H1 (cell line): Measurements from ENCODE around the gene ASCL1. TPM values are rescaled to one million over a fixed set of nuclear protein-coding genes. Genes with fewer than 3 reads are reported as not detected.
A peak's percentile ranks its signal among the peaks of the same experiment; 100 is the strongest.

Experiments
- CTCF ChIA-PET: fragments of 300-600 bp; sonication (Branson Sonifier 250); formaldehyde crosslinking; loops from one replicate; lab custom pipeline; 2021; ENCODE audit not compliant: partially characterized antibody; lab: Charles Lee
- POLR2A ChIA-PET: fragments of 300-600 bp; sonication (Branson Sonifier 250); formaldehyde crosslinking; loops from one replicate; lab custom pipeline; 2021; ENCODE audit warnings: inconsistent platforms; ENCODE audit not compliant: partially characterized antibody; lab: Charles Lee
- DNase-seq, 2 experiments: peaks; one replicate each; pipeline versions ENCODE4 v3.0.0 to v3.0.0-alpha.2; 2010 to 2022; ENCODE audit warnings: low spot score in 2 of 2, low read depth in 1 of 2, mixed read lengths in 1 of 2
- FAIRE-seq: peaks from 2 replicates; lab custom pipeline; 2011; peaks lifted over from hg19 to GRCh38; lab: Jason Lieb, UNC
- H2AFZ ChIP-seq: 2 replicates; pipeline ENCODE4 v1.8.1; 2012; ENCODE audit warnings: low read length, inconsistent platforms
- H2AK5ac ChIP-seq: 2 replicates; pipeline ENCODE4 v1.6.1; 2013; ENCODE audit warnings: low read depth, low read length
- H2BK120ac ChIP-seq: replicated peaks from 2 replicates; pipeline ENCODE3; 2013; ENCODE audit warnings: low read depth, low read length, inconsistent platforms
- H2BK12ac ChIP-seq: 2 replicates; pipeline ENCODE4 v1.6.1; 2013; ENCODE audit warnings: low read depth, low read length
- H2BK15ac ChIP-seq: 2 replicates; pipeline ENCODE4 v1.6.1; 2013; ENCODE audit warnings: low read length
- H2BK20ac ChIP-seq: 2 replicates; pipeline ENCODE4 v1.6.1; 2013; ENCODE audit warnings: low read length
- H2BK5ac ChIP-seq: 2 replicates; pipeline ENCODE4 v1.6.1; 2013; ENCODE audit warnings: low read depth, low read length
- H3K14ac ChIP-seq: 2 replicates; pipeline ENCODE4 v1.6.1; 2013; ENCODE audit warnings: inconsistent platforms; ENCODE audit not compliant: insufficient read length
- H3K18ac ChIP-seq: 2 replicates; pipeline ENCODE4 v1.6.1; 2013; ENCODE audit warnings: low read length; ENCODE audit errors: extremely low read depth
- H3K23ac ChIP-seq: 2 replicates; pipeline ENCODE4 v1.6.1; 2013; ENCODE audit warnings: inconsistent platforms; ENCODE audit not compliant: insufficient read length
- H3K23me2 ChIP-seq: 2 replicates; pipeline ENCODE4 v1.6.1; 2013; ENCODE audit warnings: low read depth, low read length
- H3K27ac ChIP-seq: 2 replicates; pipeline ENCODE4 v1.6.1; 2011; ENCODE audit warnings: low read depth, low read length, inconsistent platforms
- H3K27me3 ChIP-seq, 4 experiments: replicated peaks in 1 of 4; 1 replicate in 1 of 4; 2 replicates in 3 of 4; pipeline versions ENCODE4 v1.6.1 to v1.8.1; 2011 to 2013; ENCODE audit warnings: low read length in 3 of 4, mild to moderate bottlenecking in 3 of 4, inconsistent platforms in 2 of 4, mixed read lengths in 2 of 4, moderate library complexity in 1 of 4; ENCODE audit not compliant: control insufficient read depth in 3 of 4, insufficient read depth in 3 of 4; ENCODE audit errors: extremely low read depth in 1 of 4
- H3K36me3 ChIP-seq, 4 experiments: 2 replicates each; pipeline versions ENCODE4 v1.6.1 to v1.8.1; 2011 to 2013; ENCODE audit warnings: mild to moderate bottlenecking in 4 of 4, low read length in 3 of 4, moderate library complexity in 2 of 4, control low read depth in 1 of 4, inconsistent platforms in 1 of 4; ENCODE audit not compliant: insufficient read depth in 4 of 4, control insufficient read depth in 2 of 4
- H3K4ac ChIP-seq: replicated peaks from 2 replicates; pipeline ENCODE3; 2013; ENCODE audit warnings: low read length, low read depth, mixed read lengths, inconsistent platforms; ENCODE audit not compliant: insufficient read length
- H3K4me1 ChIP-seq, 4 experiments: replicated peaks in 1 of 4; 1 replicate in 1 of 4; 2 replicates in 3 of 4; pipeline versions ENCODE4 v1.6.1 to v1.8.1; 2011 to 2013; ENCODE audit warnings: low read length in 3 of 4, inconsistent platforms in 2 of 4, mixed read lengths in 1 of 4; ENCODE audit not compliant: insufficient read depth in 4 of 4, control insufficient read depth in 3 of 4
- H3K4me2 ChIP-seq, 2 experiments: 2 replicates each; pipeline versions ENCODE4 v1.6.1 to v1.8.1; 2011 to 2013; ENCODE audit warnings: low read depth in 2 of 2, low read length in 2 of 2, control low read depth in 1 of 2, inconsistent platforms in 1 of 2, mild to moderate bottlenecking in 1 of 2; ENCODE audit not compliant: insufficient read depth in 1 of 2
- H3K4me3 ChIP-seq, 4 experiments: fragments of 200-600, 300-600 bp in 1 of 4; sonication (generic), shearing (Covaris generic), sonication (Bioruptor Twin) in 1 of 4; 2 replicates each; pipeline versions ENCODE4 v1.5.1 to v1.8.1; 2011 to 2016; ENCODE audit warnings: low read length in 4 of 4, low read depth in 3 of 4, control low read depth in 2 of 4, inconsistent platforms in 2 of 4, mild to moderate bottlenecking in 2 of 4, mixed read lengths in 1 of 4, moderate library complexity in 1 of 4; ENCODE audit not compliant: insufficient read depth in 2 of 4; ENCODE audit errors: extremely low read depth in 1 of 4
- H3K56ac ChIP-seq: replicated peaks from 2 replicates; pipeline ENCODE3; 2013; ENCODE audit warnings: low read depth, mild to moderate bottlenecking, mixed read lengths, low read length, inconsistent platforms; ENCODE audit not compliant: insufficient read length
- H3K79me1 ChIP-seq: 2 replicates; pipeline ENCODE4 v1.6.1; 2013; ENCODE audit warnings: low read depth, low read length, control low read depth
- H3K79me2 ChIP-seq, 2 experiments: 2 replicates each; pipeline versions ENCODE4 v1.6.1 to v1.8.1; 2012 to 2013; ENCODE audit warnings: low read length in 2 of 2, mild to moderate bottlenecking in 2 of 2, inconsistent platforms in 1 of 2; ENCODE audit not compliant: insufficient read depth in 2 of 2, control insufficient read depth in 1 of 2
- H3K9ac ChIP-seq, 4 experiments: replicated peaks in 1 of 4; 1 replicate in 1 of 4; 2 replicates in 3 of 4; pipeline versions ENCODE4 v1.6.1 to v1.8.1; 2011 to 2013; ENCODE audit warnings: low read depth in 3 of 4, low read length in 3 of 4, control low read depth in 2 of 4, mild to moderate bottlenecking in 2 of 4, moderate library complexity in 2 of 4, inconsistent platforms in 1 of 4; ENCODE audit errors: extremely low read depth in 1 of 4
- H3K9me3 ChIP-seq, 2 experiments: 2 replicates each; pipeline versions ENCODE4 v1.6.1 to v1.8.1; 2012 to 2013; ENCODE audit warnings: mild to moderate bottlenecking in 2 of 2, moderate library complexity in 2 of 2, control low read depth in 1 of 2, inconsistent platforms in 1 of 2, low read depth in 1 of 2, low read length in 1 of 2, mixed read lengths in 1 of 2; ENCODE audit not compliant: insufficient read depth in 2 of 2
- H4K20me1 ChIP-seq, 2 experiments: replicated peaks in 1 of 2; 2 replicates each; pipeline versions ENCODE3 to v1.8.1; 2011 to 2013; ENCODE audit warnings: inconsistent platforms in 2 of 2, low read length in 2 of 2, mild to moderate bottlenecking in 1 of 2; ENCODE audit not compliant: insufficient read depth in 2 of 2, control insufficient read depth in 1 of 2
- H4K5ac ChIP-seq: 2 replicates; pipeline ENCODE4 v1.6.1; 2013; ENCODE audit warnings: low read length, low read depth, mixed read lengths, inconsistent platforms; ENCODE audit not compliant: insufficient read length
- H4K8ac ChIP-seq: 2 replicates; pipeline ENCODE4 v1.8.0; 2013; ENCODE audit warnings: mild to moderate bottlenecking, moderate library complexity, low read length, inconsistent platforms; ENCODE audit not compliant: insufficient read depth; ENCODE audit errors: extremely low read depth
- H4K91ac ChIP-seq: replicated peaks from 2 replicates; pipeline ENCODE3; 2013; ENCODE audit warnings: low read length, mixed read lengths, inconsistent platforms; ENCODE audit not compliant: insufficient read length
- ATF3 ChIP-seq: IDR thresholded peaks from 2 replicates; pipeline ENCODE4 v1.6.1; 2011; ENCODE audit warnings: low read depth, mild to moderate bottlenecking, low read length; ENCODE audit not compliant: insufficient read depth
- EZH2 ChIP-seq: fragments of 200-600 bp; sonication (generic); IDR thresholded peaks from 2 replicates; pipeline ENCODE4 v1.7.1; 2012; ENCODE audit warnings: low read depth, mild to moderate bottlenecking, moderate library complexity, low read length, inconsistent platforms; ENCODE audit not compliant: severe bottlenecking
- SUZ12 ChIP-seq: fragments of 200-600 bp; sonication (generic); IDR thresholded peaks from 2 replicates; pipeline ENCODE4 v1.6.1; 2012; ENCODE audit warnings: mild to moderate bottlenecking, inconsistent platforms, low read length, moderate library complexity, mixed read lengths
- WGBS, 2 experiments: shearing (Covaris generic) in 1 of 2; methylation state at CpG; one replicate each; pipeline versions ENCODE4 v1.1.6 to v1.1.7; 2013 to 2015; ENCODE audit warnings: low lambda C conversion rate in 2 of 2, mixed read lengths in 2 of 2, inconsistent platforms in 1 of 2, low coverage in 1 of 2, missing lambda C conversion rate in 1 of 2; ENCODE audit not compliant: insufficient replicate concordance in 2 of 2, insufficient coverage in 1 of 2, insufficient read length in 1 of 2; ENCODE audit errors: extremely low coverage in 1 of 2, missing lambda C conversion rate in 1 of 2; 5-methylcytosine and 5-hydroxymethylcytosine counted together
- polyA plus RNA-seq, 7 experiments: library from polyadenylated mRNA; depleted of rRNA in 3 of 7; stranded (reverse) in 5 of 7; unstranded in 2 of 7; fragments of >200 nt in 5 of 7; fragments of 200-250 nt in 2 of 7; gene quantifications; 1 replicate in 5 of 7; 2 replicates in 1 of 7; 4 replicates in 1 of 7; pipeline versions ENCODE4 v1.2.1 to v1.2.3, GENCODE V29; 2011 to 2013; ENCODE audit warnings: missing spikeins in 2 of 7, mixed read lengths in 2 of 7
- total RNA-seq: library from RNA; stranded (reverse); fragmentation: NEBNext Ultra II Directional; extraction: Animal tissue kit (Norgen Biotek cat#: 25700); gene quantifications from 2 replicates; pipeline ENCODE4 v1.2.1, GENCODE V29; 2021

ASCL1 gene
- total and polyA plus RNA-seq, 2 of the 8 experiments (the other 6 are each of a cell fraction or from before 2014, with no cell fraction given) = 0.12 TPM; not detected in 1

GRCh38 chr12:102956738-102957327 is 641 bp upstream of the ASCL1 start:
- Histone ChIP-seq H3K9ac (no peak overlapping the region), H3K79me2 (no peaks in the 10 kb centered on the region), H3K4me1 (peaks cover 4 to 16% (median 8%) of the 10 kb centered on the region in 4 experiments; a peak in 6 of 7 replicates), H2BK12ac (no peak overlapping the region), H2BK5ac (no peak overlapping the region), H3K4ac (no peak overlapping the region)
- FAIRE-seq = no peak
- peak; percentile 67 for TF ChIP-seq EZH2
- no peak for TF ChIP-seq ATF3
- TF ChIP-seq SUZ12 = peak; percentile 10; the same call in 1 of the 2 replicates
- TF ChIP-seq, all 59 proteins: peak for 2
- H2AFZ ChIP-seq = no peak overlapping the region
- POLR2A ChIA-PET = interaction anchor here (0.8 kb wide), 1 partner anchor 346 kb away, joined by 4 read pairs; no protein-coding TSS in a partner anchor
- peaks cover 14 to 32% of the 10 kb centered on the region in 2 experiments for H4K20me1 ChIP-seq
- CTCF ChIA-PET = interaction anchor here (0.6 kb wide), 1 partner anchor 75 kb away, joined by 3 read pairs; no protein-coding TSS in a partner anchor
- no peak overlapping the region for H3K27ac ChIP-seq
- H3K9me3 ChIP-seq = no peaks in the 10 kb centered on the region
- peaks cover 0 to 4% (median 0%) of the 10 kb centered on the region in 4 experiments; a peak in 1 of 8 replicates for H3K36me3 ChIP-seq
- no peak overlapping the region for H4K91ac ChIP-seq
- no peak overlapping the region for H3K14ac ChIP-seq
- H2BK15ac ChIP-seq = no peak overlapping the region; the same call in 1 of the 2 replicates
- H2BK20ac ChIP-seq = no peak overlapping the region
- H3K27me3 ChIP-seq = peaks cover 87 to 99% (median 97%) of the 10 kb centered on the region in 4 experiments
- no peak overlapping the region for H2BK120ac ChIP-seq
- no peaks in the 10 kb centered on the region for H3K79me1 ChIP-seq
- peak in 1 of 2 experiments; percentile 49 for DNase-seq
- H3K56ac ChIP-seq = no peak overlapping the region
- peak overlapping the region; percentile 11; the same call in 1 of the 2 replicates for H4K8ac ChIP-seq
- no peak overlapping the region for H4K5ac ChIP-seq
- no peak overlapping the region for H2AK5ac ChIP-seq
- H3K23me2 ChIP-seq = peaks cover 19% of the 10 kb centered on the region
- 1% methylated on average over 10 of the region's 19 CpGs; no CpG with 5 or more reads in 1 of the 2 experiments for WGBS, 2 experiments
- no peak overlapping the region for H3K23ac ChIP-seq
- H3K4me2 ChIP-seq = peak overlapping the region; percentile 67 to 95
- peak overlapping the region; percentile 27 to 67 (median 32); a peak in 6 of 8 replicates for H3K4me3 ChIP-seq
- H3K18ac ChIP-seq = peak overlapping the region; percentile 19; the same call in 1 of the 2 replicates
